D341Med (cell line): ENCODE data around the gene BCL11B.

Experiments used
- DNase-seq: peaks from one replicate; pipeline ENCODE4 v3.0.0; 2012; ENCODE audit warnings: low spot score

BCL11B gene

DNA sequence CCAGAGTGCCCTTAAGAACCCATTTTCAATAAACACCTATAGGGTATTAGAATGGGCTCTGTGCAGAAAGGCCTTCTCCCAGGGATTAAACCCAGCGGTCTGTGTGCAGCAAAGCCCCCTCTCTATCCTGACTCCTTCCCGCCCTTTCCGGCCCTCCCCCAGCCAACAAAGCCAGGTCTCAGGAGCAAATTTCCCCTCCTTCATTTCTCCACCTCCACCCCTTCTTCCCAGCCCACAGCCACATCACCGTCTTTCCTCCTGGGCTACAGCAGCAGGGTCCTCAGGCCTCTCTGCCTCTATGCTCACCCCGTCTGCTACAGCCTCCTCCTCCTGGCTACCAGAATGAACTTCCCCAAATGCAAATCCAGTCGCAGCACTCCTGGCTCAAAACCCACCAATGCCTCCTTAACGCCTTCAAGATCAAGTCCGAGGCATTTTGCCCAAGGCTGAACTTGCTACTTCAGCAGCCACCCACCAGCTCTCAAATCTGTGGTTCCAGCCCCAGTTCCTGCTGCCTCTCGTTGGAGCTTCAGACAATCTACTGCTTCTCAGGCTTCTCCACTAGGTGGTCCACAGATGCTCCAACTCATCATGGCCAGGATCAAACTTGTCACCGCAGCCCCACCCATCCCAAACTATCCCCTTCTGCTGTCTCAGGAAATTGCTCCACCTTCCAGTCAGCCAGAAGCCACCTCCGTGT lies 134.8 kb downstream of the BCL11B start:
- no peak for DNase-seq

DNA sequence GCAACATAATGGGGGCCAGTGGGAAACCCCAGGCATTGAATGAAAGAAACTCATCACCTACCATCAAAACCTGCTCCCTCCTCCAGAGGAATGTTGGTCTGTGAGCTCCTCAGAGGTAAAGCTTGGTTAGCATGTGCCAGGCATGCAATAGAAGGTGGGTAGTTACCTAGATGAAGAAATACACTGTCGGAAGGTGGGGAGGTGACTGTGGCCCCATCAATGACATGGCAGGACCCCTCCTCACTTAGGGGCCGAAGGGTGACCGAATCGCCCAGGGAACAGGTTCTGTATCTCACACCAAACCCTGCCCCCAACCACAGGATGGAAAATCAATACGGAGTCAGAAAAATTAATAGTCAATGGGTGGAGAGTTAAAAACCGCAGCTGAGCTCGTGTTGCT lies 135.6 kb downstream of the BCL11B start:
- DNase-seq = no peak

DNA sequence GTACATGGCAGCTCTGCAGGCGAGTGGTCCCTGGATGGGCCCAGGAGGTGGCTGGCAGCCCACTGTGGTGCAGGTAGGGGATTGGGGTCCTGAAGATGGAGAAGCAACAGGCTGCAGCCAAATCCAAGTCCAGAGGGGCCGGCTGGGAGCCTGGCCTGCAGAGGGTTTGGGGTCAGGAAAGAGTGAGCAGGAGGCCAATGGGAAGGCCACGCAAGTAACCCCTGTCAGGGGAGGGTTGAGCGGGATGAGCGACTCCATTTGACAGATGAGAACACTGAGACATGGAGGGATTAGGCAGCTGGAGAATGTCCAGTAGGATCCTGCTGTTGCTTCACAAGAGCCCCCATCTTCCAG lies 136.0 kb downstream of the BCL11B start:
- no peak for DNase-seq

- DNase-seq = no peak
Measured at GRCh38 chr14:99134516-99135046, 137.4 kb downstream of the BCL11B start.

GRCh38 chr14:99133636-99134515 lies 138.1 kb downstream of the BCL11B start:
- no peak for DNase-seq

- no peak for DNase-seq
Measured at GRCh38 chr14:99132821-99133635, 139.0 kb downstream of the BCL11B start.

DNA sequence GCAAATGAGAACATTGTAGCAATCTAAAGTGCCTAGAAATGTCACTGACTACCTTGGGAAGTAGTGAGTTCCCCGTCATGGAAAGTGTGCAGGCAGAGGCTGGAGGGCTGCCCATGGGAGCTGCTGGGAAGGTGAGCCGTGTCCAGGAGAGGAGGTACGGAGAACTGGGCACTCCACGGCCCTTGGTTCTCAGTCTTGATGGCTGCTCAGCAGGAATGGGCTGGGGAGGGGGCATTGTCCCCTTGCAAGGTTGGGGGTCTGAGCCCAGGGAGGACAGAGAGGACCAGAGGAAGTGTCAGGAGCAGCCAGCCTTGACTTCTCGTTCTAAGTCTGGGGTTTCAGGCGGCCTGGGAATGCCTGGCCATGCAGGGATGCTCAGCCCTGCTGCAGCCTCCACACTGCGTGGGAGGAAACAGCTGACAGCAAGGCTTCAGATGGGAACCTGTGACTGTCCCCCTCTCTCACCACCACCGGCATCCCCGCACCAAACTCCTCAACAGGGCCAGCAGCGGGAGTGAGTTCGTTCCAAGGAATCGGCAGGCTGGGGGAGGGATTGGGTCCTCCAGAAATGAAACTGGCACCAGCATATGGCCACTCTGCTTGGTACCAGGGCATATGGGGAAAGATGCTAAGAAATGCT lies 140.2 kb downstream of the BCL11B start:
- no peak for DNase-seq

- no peak for DNase-seq
Measured at GRCh38 chr14:99129998-99130397, 142.0 kb downstream of the BCL11B start.

GRCh38 chr14:99129211-99129696 lies 142.7 kb downstream of the BCL11B start:
- DNase-seq = no peak

GRCh38 chr14:99128185-99128584 lies 143.8 kb downstream of the BCL11B start:
- no peak for DNase-seq

DNA sequence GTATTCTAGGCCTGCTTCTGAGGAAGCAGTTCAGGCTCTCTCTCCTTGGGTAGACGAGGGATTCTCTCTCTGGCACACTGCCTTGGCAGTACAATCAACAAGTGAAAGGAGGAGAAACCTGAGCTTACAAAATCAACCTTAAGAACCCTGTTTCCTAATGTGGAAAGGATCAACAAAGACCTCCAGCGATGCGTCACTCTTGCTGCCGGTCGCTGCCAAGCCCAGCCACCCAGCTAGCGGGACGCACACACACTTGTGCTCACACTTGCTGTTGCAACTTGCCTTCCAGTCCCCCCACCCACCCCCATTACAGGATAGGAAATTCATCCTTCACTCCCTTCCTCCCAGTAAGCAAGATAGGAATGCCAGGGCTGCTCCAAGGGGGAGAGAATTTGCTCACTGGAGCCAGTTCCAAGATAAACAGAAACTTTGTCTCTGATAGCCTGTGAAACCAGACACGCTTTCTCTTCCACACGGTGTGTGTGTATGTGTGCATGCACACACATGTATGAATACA lies 144.3 kb downstream of the BCL11B start:
- DNase-seq = no peak

DNA sequence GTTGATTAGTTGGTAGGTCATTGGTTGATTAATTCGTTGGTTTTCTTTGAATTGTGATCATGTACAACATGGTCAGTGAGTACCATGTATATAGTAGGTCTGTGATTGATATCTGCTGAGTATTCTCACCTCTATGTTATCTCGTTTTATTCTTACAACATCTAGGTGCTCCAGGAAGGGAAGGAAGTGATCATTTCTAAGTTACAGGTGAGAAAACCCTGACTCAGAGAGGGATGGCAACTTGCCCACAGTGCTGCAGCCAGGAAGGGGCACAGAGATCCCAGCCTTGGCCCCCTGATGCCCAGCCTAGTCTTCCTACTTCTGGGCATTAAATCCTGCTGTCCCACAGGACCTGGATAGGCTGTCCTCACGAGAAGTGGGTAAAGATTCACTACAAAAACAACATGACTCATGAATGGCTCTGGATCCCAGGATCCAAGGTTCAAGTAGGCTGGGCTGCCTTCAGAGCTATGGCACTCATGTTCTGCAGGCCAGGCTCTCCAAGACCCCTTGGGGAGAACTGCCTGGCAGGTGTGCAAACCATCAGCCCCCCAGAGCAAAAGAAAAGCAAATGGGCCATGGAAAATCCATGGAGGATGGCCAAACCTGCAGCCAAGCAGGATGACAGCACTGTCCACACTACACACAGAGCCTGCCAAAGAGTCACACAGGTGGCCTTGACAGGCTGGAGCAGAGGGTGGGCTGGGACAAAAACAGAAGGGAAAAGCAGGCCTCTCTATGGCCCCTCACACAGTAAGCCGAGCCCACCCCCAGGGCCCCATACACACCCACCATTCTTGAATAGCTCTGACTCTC lies 146.2 kb downstream of the BCL11B start:
- DNase-seq = no peak

DNA sequence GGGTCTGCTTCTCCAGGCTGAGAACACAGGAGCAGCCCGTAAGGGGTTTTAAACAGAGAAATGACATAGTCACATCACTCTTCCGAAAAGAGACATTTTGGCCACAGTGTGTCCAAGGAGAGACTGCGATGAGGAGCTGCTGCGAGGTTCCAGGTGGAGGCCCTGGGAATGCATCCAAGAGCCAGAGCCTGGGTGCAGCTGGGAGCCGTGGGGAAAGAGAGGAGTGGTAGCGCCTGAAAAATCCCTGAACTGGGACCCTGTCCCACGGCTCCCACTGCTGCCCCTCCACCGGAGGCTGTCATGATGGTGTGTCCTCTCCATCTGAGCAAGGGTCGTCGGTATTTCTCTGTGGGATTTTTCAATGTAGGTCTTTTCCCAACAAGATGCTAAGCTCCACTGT lies 146.9 kb downstream of the BCL11B start:
- no peak for DNase-seq

DNA sequence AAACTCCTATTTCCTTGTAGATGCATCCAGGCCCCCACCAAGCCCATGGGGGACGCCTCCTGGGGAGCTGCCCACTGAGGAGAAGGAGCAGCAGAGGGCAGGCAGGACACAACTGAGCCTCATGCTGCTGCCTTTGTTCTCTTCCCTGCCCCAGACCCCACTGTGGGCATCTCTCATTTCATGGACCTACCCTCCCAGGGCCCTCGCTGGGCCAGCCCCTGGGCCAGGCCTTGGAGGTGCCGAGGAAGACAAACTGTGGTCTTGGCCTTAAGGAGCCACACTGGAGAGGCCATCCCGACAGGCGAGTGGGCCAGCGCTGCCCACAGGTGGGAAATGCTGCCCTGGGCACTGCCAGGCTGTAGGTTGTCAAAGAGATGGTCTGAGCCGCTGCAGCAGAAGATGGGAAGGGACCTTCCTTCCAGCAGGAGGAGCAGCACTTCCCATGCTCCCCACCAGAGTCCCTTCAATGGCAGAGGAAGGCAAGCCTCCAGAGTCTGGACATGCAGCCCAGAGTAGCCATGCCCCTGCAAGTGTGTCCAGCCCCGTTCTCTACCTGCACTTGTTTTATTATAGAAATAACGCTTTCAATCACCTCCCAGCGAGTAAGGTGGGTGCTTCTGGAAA lies 147.4 kb downstream of the BCL11B start:
- DNase-seq = no peak

- DNase-seq = no peak
Measured at GRCh38 chr14:99123208-99123870, 148.7 kb downstream of the BCL11B start.

GRCh38 chr14:99122521-99123125 lies 149.4 kb downstream of the BCL11B start:
- no peak for DNase-seq

GRCh38 chr14:99121319-99121875 lies 150.6 kb downstream of the BCL11B start:
- DNase-seq = no peak

DNA sequence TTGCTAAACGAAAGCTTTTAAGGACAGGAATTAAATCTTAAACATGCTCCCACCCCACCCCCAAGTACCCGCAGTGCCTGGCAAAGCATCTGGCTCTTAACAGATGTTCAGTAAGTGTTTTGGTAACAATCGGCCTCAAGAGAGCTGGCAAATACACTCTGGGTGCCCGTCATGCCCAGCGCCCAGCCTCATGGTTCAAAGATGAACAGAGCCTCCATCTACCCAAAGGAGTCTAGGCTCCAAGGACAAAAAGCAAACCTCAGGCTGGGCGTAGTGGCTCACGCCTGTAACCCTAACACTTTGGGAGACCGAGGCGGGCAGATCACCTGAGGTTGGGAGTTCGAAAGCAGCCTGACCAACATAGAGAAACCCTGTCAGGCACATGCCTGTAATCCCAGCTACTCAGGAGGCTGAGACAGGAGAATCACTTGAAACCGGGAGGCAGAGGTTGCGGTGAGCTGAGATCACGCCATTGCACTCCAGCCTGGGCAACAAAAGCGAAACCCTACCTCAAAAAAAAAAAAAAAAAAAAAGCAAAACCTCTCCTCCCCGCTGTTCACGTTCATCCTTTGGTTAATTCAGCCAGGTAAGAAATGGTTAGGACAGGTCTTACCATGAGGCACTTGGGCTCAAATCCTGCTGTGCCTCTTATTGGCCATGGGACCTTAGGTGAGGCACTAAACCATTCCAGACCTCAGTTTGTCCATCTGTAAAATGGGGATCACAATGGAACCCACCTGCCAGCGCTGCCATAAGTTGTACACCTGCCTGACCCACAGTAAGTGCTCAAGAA lies 151.3 kb downstream of the BCL11B start:
- DNase-seq = no peak
